Activated CD4-positive, CD25-positive, alpha-beta regulatory T cell (primary cell): ENCODE results near the gene MED16.
A peak's percentile ranks its signal among the peaks of the same experiment; 100 is the strongest.

ENCODE experiments used
- DNase-seq, 4 experiments: peaks; one replicate each; lab custom pipeline; 2025; lab: John Stamatoyannopoulos, UW

The MED16 gene

GRCh38 chr19:872266-872951, 20.6 kb downstream of the MED16 start:
- peak; percentile 50 to 78 (median 69) for DNase-seq

GRCh38 chr19:871446-872265, 21.3 kb downstream of the MED16 start:
- no peak for DNase-seq

- no peak for DNase-seq
Measured at GRCh38 chr19:870963-871401, 22.0 kb downstream of the MED16 start.

- DNase-seq: no peak
Measured at GRCh38 chr19:870314-870713, 22.7 kb downstream of the MED16 start.

- DNase-seq: no peak
Measured at GRCh38 chr19:869245-870177, 23.5 kb downstream of the MED16 start.

- no peak for DNase-seq
Measured at GRCh38 chr19:868458-869244, 24.3 kb downstream of the MED16 start.

GRCh38 chr19:867855-868457, 25.0 kb downstream of the MED16 start:
- no peak for DNase-seq

- DNase-seq: no peak
Measured at GRCh38 chr19:867301-867793, 25.6 kb downstream of the MED16 start.

- no peak for DNase-seq
Measured at GRCh38 chr19:866769-867300, 26.2 kb downstream of the MED16 start.

- DNase-seq: no peak
Measured at GRCh38 chr19:863315-863620, 29.7 kb downstream of the MED16 start.

- DNase-seq: peak; percentile 43 to 66 (median 64)
Measured at GRCh38 chr19:862581-863314, 30.2 kb downstream of the MED16 start.

GRCh38 chr19:861756-862580, 31.0 kb downstream of the MED16 start:
- peak; percentile 28 to 59 (median 43) for DNase-seq

- no peak for DNase-seq
Measured at GRCh38 chr19:861141-861755, 31.7 kb downstream of the MED16 start.

GRCh38 chr19:858868-859843, 33.8 kb downstream of the MED16 start, which contains the start of gene CFD:
Gene CFD, plus strand, starts transcription at chr19:859664. Its CDS starts 26 bp downstream, at chr19:859690.
- no peak for DNase-seq

- DNase-seq: no peak
Measured at GRCh38 chr19:858284-858683, 34.7 kb downstream of the MED16 start.

- DNase-seq: no peak
Measured at GRCh38 chr19:855566-856120, 37.3 kb downstream of the MED16 start.

- DNase-seq: no peak
Measured at GRCh38 chr19:855142-855541, 37.8 kb downstream of the MED16 start.
